SW 1271 (cell line): ENCODE results near the gene PTGFRN.
"Not testable (repeated sequence)": the region's sequence is repeated elsewhere in the genome, so short reads cannot be mapped to it uniquely, and the experiment has no call there.

Experiments used
- DNase-seq, 2 experiments: peaks; one replicate each; lab custom pipeline; 2025; lab: John Stamatoyannopoulos, UW

Gene PTGFRN

DNA sequence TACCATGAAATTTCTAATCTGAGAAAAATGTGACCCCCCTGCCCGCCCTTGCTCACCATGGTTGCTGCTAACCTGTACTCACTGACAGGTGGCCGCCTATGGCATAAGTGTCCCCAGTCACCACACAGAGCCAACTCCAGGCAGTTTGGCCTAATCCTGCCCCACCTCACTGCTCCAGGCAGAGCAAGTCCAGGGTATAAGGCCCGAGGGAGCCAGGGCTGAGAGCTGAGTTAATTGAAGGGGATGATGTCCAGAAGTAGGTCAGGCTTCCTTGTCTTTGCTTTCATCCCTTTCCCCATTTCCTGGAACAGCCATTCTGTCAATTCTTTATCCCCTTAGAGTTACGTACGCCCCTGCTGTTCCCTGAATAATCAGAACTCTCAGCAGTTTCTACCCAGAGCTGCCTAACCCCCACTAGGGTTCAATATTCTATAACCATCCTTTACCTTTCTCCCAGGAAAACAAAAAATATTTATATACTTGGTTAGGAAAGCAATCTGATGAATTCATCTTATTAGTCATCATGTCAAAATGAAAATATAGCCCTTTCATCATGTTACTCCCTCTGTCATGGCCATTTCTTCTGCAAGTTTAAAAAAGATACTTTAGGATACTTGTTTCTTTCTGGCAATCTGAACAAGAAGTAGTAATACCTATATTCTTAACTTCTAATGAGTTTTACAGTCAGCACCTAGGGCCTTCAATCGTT, 62.4 kb downstream of the PTGFRN start:
- no peak for DNase-seq

- no peak for DNase-seq
Observed at GRCh38 chr1:116972674-116973030, 62.9 kb downstream of the PTGFRN start.

- DNase-seq, result not testable (repeated sequence)
Observed at GRCh38 chr1:116980309-116980708, 70.6 kb downstream of the PTGFRN start.

- DNase-seq, result no peak
Observed at GRCh38 chr1:116981521-116982037, 71.9 kb downstream of the PTGFRN start.

GRCh38 chr1:116982319-116983004, 72.7 kb downstream of the PTGFRN start:
- DNase-seq, result no peak

DNA sequence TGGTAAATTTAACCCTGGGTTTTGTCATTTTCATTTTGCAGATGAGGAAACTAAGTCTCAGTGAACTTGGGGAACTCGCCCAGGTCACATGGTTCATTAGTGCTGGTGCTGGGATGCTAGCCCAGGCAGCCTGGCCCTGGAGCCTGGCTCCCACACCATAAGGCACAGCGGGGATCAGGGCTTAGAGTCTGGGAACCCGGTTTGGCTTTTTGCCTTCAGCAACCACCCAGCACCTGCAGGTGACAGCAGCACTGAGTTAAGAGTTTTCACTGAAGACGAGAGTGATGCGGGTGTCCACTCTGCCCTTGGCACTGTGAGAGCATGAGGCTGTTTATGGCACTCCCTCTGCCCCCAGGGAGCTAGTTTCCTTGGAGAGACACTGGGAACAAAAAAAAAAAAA, 73.4 kb downstream of the PTGFRN start:
- DNase-seq, result no peak

- no peak for DNase-seq
Observed at GRCh38 chr1:116983678-116984077, 74.0 kb downstream of the PTGFRN start.

DNA sequence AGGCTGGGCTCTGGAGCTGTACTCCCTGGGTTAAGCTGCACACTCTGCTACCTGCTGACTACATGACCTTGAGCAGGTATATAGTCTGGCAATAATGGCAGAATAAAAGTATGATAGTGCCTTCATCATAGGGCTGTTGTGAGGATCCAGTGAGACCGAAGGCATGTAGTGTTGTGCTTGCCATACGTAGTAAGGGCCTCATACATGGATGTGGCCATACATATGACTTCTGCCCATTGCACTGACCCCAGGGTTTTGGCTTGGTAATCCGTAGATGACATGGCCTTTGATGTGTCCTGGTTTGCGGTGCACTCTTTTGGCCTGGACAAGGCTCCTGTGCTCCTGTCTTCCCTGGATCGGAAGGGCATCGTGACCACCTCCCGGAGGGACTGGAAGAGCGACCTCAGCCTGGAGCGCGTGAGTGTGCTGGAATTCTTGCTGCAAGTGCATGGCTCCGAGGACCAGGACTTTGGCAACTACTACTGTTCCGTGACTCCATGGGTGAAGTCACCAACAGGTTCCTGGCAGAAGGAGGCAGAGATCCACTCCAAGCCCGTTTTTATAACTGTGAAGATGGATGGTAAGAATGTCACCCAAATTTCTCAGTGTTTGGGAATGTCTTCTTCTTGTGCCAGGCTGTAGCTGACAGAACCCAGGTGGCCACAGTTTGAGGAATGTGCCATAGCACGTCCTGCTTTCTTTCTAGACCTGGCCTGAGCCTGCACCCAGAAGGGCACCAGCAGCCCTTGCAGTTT, 74.9 kb downstream of the PTGFRN start:
- DNase-seq, result no peak

GRCh38 chr1:116986421-116987255, 76.9 kb downstream of the PTGFRN start:
- no peak for DNase-seq

DNA sequence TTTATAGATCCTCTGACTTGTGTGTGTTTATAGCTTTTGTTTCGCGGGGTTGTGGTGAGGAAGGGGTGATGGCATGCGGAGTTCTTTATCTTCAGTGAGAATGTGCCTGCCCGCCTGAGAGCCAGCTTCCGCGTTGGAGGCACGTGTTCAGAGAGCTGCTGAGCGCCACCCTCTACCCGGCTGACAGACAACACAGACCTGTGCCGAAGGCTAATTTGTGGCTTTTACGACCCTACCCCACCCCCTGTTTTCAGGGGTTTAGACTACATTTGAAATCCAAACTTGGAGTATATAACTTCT, 77.5 kb downstream of the PTGFRN start:
- DNase-seq, result no peak

DNA sequence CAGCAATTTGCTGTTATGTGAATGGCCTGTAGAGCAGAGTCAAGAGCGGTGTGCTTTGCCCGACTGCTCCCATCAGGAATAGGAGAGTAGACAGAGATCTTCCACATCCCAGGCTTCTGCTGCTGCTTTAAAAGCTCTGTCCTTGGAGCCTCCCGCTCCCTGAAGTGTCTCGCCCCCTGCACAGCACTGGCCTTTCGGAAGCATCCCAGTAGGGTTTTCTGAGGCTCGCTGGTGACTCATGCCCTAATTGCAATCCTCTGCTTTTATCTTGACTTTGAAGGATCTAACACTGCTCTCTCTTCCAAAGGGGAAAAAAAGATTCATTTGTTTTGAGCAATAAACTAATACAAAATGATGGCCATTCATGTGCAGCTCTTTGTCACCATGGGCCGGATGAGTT, 78.5 kb downstream of the PTGFRN start:
- DNase-seq, result no peak

DNA sequence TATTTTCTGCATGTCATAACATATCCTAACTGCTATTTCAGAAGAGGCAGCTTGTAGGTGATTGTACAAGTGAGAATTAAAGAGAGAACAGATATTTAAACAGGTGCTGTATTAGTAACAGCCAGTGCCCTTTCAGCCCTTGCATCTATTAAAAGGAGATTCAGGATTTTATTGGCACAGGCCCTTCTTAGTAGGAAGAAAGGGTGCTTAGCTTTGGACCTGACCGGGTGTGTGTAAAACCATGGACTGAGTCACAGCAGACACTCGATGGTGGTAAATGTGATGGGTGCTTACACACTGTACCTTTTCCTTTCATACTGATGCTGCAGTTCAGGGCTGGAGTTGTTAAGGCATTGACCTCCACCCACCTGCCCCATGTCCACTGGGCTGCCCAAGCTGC, 79.2 kb downstream of the PTGFRN start:
- no peak for DNase-seq

- no peak for DNase-seq
Observed at GRCh38 chr1:116989835-116990234, 80.1 kb downstream of the PTGFRN start.

DNA sequence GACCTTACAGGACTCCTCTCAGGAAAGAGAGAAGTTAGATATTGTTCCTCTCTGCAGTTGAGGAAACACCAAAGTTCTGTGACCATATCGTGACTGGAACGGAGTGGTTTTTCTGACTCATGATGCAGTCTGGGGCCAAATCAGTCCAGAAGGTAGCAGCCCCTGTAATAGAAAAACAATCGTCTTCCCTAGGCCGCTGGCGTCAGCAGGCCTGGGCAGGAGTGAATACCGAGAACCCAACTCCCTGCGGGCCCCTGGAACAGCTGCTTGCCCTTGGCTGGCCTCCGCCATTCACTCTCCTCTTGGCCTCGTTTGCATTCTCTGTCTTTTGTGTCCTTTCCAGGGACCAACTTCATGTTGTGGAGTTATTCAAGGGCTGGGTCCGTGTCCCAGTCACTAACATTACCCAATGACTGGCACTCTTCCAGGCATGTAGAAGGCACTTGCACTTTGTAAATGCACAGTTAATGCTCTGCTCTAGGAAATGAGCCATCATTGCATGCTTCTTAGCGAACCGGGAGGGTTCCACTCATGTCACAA, 81.0 kb downstream of the PTGFRN start:
- no peak for DNase-seq

DNA sequence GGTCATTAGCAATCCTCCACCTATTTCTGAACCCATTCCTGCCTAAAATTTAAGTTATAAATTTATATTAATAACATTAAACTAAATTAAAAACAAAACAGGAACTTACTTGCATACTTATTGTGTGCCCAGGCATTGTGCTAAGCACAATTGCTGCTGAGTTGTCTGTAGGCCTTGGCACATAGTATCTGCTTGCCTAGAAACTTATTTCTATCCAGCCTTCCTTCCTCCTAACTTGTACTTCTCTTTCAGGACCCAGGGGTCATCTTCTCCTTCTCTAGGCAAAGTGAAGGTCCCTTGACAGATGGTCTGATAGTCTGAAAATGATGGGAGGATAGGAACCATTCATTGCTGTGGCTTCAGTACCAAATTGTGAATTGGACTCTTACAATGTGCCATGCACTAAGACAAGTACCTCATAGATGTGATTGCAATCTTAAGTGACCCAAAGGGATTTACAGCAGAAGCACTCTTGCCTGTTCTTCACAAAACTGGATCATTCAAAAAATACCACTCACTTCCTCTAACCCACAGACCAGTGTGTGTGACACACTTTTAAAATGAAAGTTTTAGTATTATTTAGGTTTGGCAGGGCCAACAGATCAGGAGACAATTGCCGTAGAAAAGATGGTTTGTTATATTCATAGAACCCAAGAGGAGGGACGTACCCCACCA, 81.6 kb downstream of the PTGFRN start:
- no peak for DNase-seq

GRCh38 chr1:116991918-116992317, 82.2 kb downstream of the PTGFRN start:
- DNase-seq, result no peak

DNA sequence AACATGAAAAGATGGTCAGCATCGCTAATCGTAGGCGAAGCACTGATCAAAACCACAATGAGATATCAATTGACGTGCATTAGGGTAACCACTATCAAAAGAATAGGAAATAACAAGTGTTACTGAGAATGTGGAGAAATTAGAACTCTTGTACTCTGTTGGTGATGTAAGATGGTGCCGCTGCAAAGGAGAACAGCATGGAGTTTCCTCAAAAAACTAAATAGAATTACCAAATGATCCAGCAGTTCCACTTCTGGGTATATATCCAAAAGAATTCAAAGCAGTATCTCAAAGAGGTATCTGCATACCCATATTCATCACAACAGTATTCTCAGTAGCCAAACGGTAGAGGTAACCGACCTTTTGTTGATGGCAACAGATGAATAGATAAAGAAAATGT, 83.6 kb downstream of the PTGFRN start:
- DNase-seq, result no peak

DNA sequence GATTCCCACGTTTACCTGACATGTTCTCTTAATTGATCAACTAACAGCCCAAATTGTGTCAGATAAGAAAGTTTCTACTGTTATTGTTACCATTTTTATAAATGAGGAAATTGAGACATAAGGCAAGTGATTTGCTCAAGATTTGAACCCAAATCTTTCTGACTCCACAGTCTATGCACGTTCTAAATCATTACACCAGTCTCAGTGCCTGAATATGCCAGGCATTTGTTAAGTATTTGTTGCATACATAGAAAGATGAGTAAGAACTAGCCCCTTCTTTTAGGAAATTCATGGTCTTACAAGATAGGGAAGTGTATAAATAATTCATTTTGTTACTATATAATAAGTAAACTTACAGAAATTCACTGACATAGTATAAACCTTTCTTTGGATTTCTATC, 84.7 kb downstream of the PTGFRN start:
- no peak for DNase-seq

GRCh38 chr1:116997066-116997465, 87.3 kb downstream of the PTGFRN start:
- DNase-seq, result no peak

GRCh38 chr1:116997636-116998035, 87.9 kb downstream of the PTGFRN start:
- DNase-seq, result no peak

- no peak for DNase-seq
Observed at GRCh38 chr1:116999596-116999995, 89.9 kb downstream of the PTGFRN start.
